HEK293T (cell line): ENCODE data around the gene FAM24A.
A peak's percentile ranks its signal among the peaks of the same experiment; 100 is the strongest.

Source experiments
- CTCF ChIA-PET: fragments of 350-600 bp; formaldehyde crosslinking; extraction: SDS; loops from one replicate; lab custom pipeline; 2021; ENCODE audit warnings: antibody characterized with exemption, inconsistent platforms; lab: Yijun Ruan, JAX
- POLR2A ChIA-PET: fragments of 350-600 bp; formaldehyde crosslinking; extraction: SDS; loops from one replicate; lab custom pipeline; 2020; ENCODE audit warnings: antibody characterized with exemption, inconsistent platforms; lab: Yijun Ruan, JAX
- DNase-seq: peaks from one replicate; pipeline ENCODE4 v3.0.0; 2012; ENCODE audit warnings: mixed read lengths; ENCODE audit errors: extremely low spot score
- ARNT ChIP-seq: fragments of 450-650 bp; IDR thresholded peaks from 2 replicates; pipeline ENCODE4 v1.6.1; 2017; ENCODE audit warnings: mild to moderate bottlenecking
- BHLHE40 ChIP-seq: fragments of 450-650 bp; IDR thresholded peaks from 2 replicates; pipeline ENCODE4 v1.6.1; 2016; ENCODE audit warnings: mild to moderate bottlenecking, moderate library complexity, borderline replicate concordance
- CTBP1 ChIP-seq: fragments of 450-650 bp; IDR thresholded peaks from 2 replicates; pipeline ENCODE4 v1.6.1; 2016; ENCODE audit warnings: borderline replicate concordance
- ELF4 ChIP-seq: fragments of 450-650 bp; IDR thresholded peaks from 2 replicates; pipeline ENCODE4 v1.6.1; 2017; ENCODE audit warnings: antibody characterized with exemption
- FOXA1 ChIP-seq: fragments of 450-650 bp; IDR thresholded peaks from 2 replicates; pipeline ENCODE4 v1.6.1; 2016; ENCODE audit warnings: mild to moderate bottlenecking
- FOXK2 ChIP-seq: fragments of 450-650 bp; IDR thresholded peaks from 2 replicates; pipeline ENCODE4 v1.6.1; 2016; ENCODE audit warnings: mild to moderate bottlenecking
- FOXM1 ChIP-seq: fragments of 450-650 bp; IDR thresholded peaks from 2 replicates; pipeline ENCODE4 v1.6.1; 2017; ENCODE audit warnings: mild to moderate bottlenecking, borderline replicate concordance
- HDGF ChIP-seq: fragments of 450-650 bp; IDR thresholded peaks from 2 replicates; pipeline ENCODE4 v1.6.1; 2017; ENCODE audit warnings: antibody characterized with exemption, borderline replicate concordance
- L3MBTL2 ChIP-seq: fragments of 450-650 bp; conservative IDR thresholded peaks from 2 replicates; pipeline ENCODE4 v1.6.1; 2016; ENCODE audit warnings: mild to moderate bottlenecking
- LEF1 ChIP-seq: fragments of 450-650 bp; IDR thresholded peaks from 2 replicates; pipeline ENCODE4 v1.6.1; 2017; ENCODE audit warnings: mild to moderate bottlenecking, borderline replicate concordance
- NFRKB ChIP-seq: fragments of 450-650 bp; IDR thresholded peaks from 2 replicates; pipeline ENCODE4 v1.6.1; 2016; ENCODE audit warnings: mild to moderate bottlenecking, moderate library complexity
- SP1 ChIP-seq: fragments of 450-650 bp; IDR thresholded peaks from 2 replicates; pipeline ENCODE4 v1.6.1; 2017
- SUZ12 ChIP-seq: fragments of 450-650 bp; IDR thresholded peaks from 2 replicates; pipeline ENCODE4 v1.6.1; 2016; ENCODE audit warnings: mild to moderate bottlenecking
- TARDBP ChIP-seq: fragments of 450-650 bp; IDR thresholded peaks from 2 replicates; pipeline ENCODE4 v1.6.1; 2016
- ZNF384 ChIP-seq: fragments of 450-650 bp; IDR thresholded peaks from 2 replicates; pipeline ENCODE4 v1.6.1; 2016
- TF ChIP-seq, protein P1 (sequence below): fragments of 450-650 bp; IDR thresholded peaks from 2 replicates; pipeline ENCODE4 v1.6.1; 2016

FAM24A gene

DNA sequence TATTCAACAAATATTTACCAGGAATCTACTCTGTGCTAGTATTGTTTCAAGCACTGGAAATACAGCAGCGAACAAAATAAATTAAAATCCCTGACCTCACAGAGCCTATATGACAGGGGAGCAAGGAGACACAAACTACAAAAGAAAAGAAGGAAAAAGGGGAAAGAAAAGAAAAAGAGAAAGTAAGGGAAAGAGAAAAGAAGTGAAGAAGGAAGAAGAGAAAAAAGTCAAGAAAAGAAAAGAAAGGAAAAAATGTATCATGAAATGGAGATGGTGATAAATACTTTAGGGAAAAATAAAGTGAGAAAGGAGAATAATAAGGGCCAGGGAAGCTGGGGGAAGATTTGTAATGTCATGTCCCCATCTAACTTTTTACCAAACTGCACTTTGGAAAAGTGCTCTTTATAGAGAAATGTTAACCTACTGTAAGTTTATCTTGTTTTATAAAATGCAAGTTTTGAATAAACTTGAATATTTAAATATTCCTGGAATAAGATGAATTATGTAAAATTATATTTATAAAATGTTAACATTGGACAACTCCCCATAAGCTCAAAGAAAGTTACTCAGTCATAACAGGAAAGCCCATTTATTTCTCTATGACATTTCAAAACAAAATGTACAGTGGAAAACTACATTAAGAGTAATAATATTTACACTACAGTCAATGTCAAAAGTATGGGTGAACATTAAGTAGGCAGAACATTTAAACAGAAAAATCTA lies 28.9 kb downstream of the FAM24A start:
- ChIA-PET CTCF (no interaction called here), POLR2A (no interaction called here)
- no peak for TF ChIP-seq FOXK2
- TF ChIP-seq CTBP1, result no peak
- no peak for TF ChIP-seq HDGF

GRCh38 chr10:122939856-122940543 lies 29.6 kb downstream of the FAM24A start:
- TF ChIP-seq FOXK2 (no peak), FOXM1 (no peak), LEF1 (no peak), SUZ12 (no peak), NFRKB (no peak), ZNF384 (no peak)
- TF ChIP-seq, protein P1, sequence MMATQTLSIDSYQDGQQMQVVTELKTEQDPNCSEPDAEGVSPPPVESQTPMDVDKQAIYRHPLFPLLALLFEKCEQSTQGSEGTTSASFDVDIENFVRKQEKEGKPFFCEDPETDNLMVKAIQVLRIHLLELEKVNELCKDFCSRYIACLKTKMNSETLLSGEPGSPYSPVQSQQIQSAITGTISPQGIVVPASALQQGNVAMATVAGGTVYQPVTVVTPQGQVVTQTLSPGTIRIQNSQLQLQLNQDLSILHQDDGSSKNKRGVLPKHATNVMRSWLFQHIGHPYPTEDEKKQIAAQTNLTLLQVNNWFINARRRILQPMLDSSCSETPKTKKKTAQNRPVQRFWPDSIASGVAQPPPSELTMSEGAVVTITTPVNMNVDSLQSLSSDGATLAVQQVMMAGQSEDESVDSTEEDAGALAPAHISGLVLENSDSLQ, result no peak
- POLR2A ChIA-PET, result no interaction called here
- CTCF ChIA-PET, result no interaction called here
- no peak for DNase-seq

More for the DNA sequence above, 28.9 kb downstream of the FAM24A start:
- DNase-seq, result no peak

DNA sequence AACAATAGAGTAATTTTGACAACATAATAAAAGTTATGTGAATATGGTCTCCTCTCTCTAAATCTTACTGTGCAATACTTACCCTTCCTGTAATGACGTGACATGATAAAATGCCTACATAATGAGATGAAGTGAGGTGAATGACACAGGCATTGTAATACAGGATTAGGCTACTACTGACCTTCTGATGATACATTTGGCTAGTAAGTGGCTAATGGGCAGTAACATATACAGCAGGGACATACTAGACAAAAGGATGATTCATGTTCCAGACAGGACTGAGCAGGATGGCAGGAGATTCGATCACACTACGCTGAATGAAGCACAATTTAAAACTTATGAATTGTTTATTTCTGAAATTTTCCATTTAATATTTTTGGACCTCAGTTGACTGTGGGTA lies 38.9 kb downstream of the FAM24A start:
- POLR2A ChIA-PET, result no interaction called here
- CTCF ChIA-PET, result no interaction called here
- TF ChIP-seq SUZ12, result no peak
- TF ChIP-seq ELF4, result no peak
- TF ChIP-seq NFRKB, result no peak
- no peak for DNase-seq

- peak; percentile 100 for DNase-seq
- ChIA-PET CTCF (no interaction called here), POLR2A (interaction anchor here (0.8 to 1.8 kb wide), 3 partner anchors 8 to 29 kb away, joined by 3 to 17 read pairs (median 3); partner anchors contain the start of gene PSTK)
- TF ChIP-seq FOXA1, result no peak
- TF ChIP-seq ELF4, result 0 out of 2 replicates have a peak, but pooled peaks have one; percentile 10
- peak; percentile 62; the same call in 1 of the 2 replicates for TF ChIP-seq ARNT
- no peak for TF ChIP-seq SUZ12
- TF ChIP-seq NFRKB, result peak; percentile 67; the same call in 1 of the 2 replicates
- peak; percentile 21; the same call in 1 of the 2 replicates for TF ChIP-seq FOXM1
- TF ChIP-seq, protein P1, result 0 out of 2 replicates have a peak, but pooled peaks have one; percentile 37
- peak; percentile 100 for TF ChIP-seq L3MBTL2
- TF ChIP-seq BHLHE40, result no peak
- peak; percentile 86 for TF ChIP-seq CTBP1
- TF ChIP-seq SP1, result no peak
- TF ChIP-seq LEF1, result no peak
Measured at GRCh38 chr10:122953902-122954730, 43.7 kb downstream of the FAM24A start, which contains the start of gene C10orf88. TSS of gene C10orf88 (minus strand) at chr10:122954227. CDS start at chr10:122954178, 49 bp downstream.

DNA sequence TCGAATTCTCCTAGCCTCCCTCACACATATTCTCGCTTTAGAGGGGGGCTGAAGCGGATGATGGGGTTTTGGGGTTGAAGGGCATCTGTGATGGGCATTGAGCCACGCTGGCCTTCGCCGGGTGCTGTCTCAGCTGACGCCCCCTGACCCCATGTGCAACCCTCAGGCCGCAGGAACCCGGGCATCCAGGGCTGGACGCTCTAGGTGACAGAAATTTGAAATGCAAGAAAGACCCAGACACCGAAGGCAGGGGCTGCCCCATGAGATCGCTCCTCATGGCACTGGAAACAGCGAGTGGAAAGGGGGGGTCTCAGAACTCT lies 44.3 kb downstream of the FAM24A start:
- POLR2A ChIA-PET, result interaction anchor here (0.9 to 1.8 kb wide), 2 partner anchors 26 to 28 kb away, joined by 3 to 17 read pairs; partner anchors contain the start of gene PSTK
- CTCF ChIA-PET, result no interaction called here
- DNase-seq, result peak; percentile 5
- TF ChIP-seq HDGF (no peak), ELF4 (no peak), SP1 (no peak), FOXA1 (no peak), CTBP1 (no peak), ARNT (no peak), L3MBTL2 (no peak; the same call in 1 of the 2 replicates), FOXM1 (no peak), ZNF384 (no peak), BHLHE40 (no peak), TARDBP (no peak), SUZ12 (no peak), NFRKB (no peak), FOXK2 (no peak), LEF1 (no peak)
- TF ChIP-seq, protein P1, result no peak

DNA sequence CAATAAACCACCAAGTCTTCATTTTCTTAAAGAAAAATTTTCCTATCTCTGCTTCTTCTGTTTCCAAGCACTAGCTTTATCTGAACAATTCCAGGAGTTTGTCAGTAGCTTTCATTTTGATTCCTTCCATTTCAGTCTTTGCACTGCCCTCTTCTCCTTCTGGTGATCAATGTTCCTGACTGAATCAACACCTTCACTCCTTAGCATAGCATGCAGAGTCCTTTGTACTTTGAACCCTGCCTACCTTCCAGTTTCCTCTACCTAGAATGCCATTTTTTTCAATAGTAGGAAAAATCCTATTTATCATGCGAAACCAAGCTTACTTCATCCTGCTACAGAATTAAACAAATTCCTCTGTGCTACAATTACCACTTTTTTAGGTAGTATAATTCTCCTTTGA lies 45.5 kb downstream of the FAM24A start:
- TF ChIP-seq CTBP1 (no peak), L3MBTL2 (no peak), NFRKB (no peak), SP1 (no peak), SUZ12 (no peak), FOXM1 (no peak), HDGF (no peak), ZNF384 (no peak), LEF1 (no peak), BHLHE40 (no peak)
- TF ChIP-seq, protein P1, result no peak
- POLR2A ChIA-PET, result no interaction called here
- CTCF ChIA-PET, result no interaction called here
- no peak for DNase-seq
